GM10266 (cell line): ENCODE data around the gene CYP2S1.

Source experiments
- DNase-seq: peaks from one replicate; pipeline ENCODE4 v3.0.0; 2012; ENCODE audit errors: extremely low spot score
- CTCF ChIP-seq: IDR thresholded peaks from 2 replicates; pipeline ENCODE4 v1.5.1; 2012; ENCODE audit warnings: mild to moderate bottlenecking, low read depth; ENCODE audit not compliant: control insufficient read depth, insufficient read depth; ENCODE audit errors: missing control alignments

The CYP2S1 gene

GRCh38 chr19:41238244-41238643 is 45.2 kb downstream of the CYP2S1 start:
- DNase-seq: no peak
- TF ChIP-seq CTCF: no peak

- no peak for TF ChIP-seq CTCF
- no peak for DNase-seq
Observed at GRCh38 chr19:41239363-41239762, 46.3 kb downstream of the CYP2S1 start.

- DNase-seq: no peak
- TF ChIP-seq CTCF: no peak
Observed at GRCh38 chr19:41239961-41240574, 47.0 kb downstream of the CYP2S1 start.

GRCh38 chr19:41241859-41242258 is 48.8 kb downstream of the CYP2S1 start:
- DNase-seq: no peak
- TF ChIP-seq CTCF: no peak

- TF ChIP-seq CTCF: no peak
- no peak for DNase-seq
Observed at GRCh38 chr19:41244117-41244516, 51.1 kb downstream of the CYP2S1 start.

GRCh38 chr19:41245843-41246242 is 52.8 kb downstream of the CYP2S1 start:
- no peak for TF ChIP-seq CTCF
- DNase-seq: no peak

GRCh38 chr19:41248895-41249294 is 55.9 kb downstream of the CYP2S1 start:
- TF ChIP-seq CTCF: no peak
- DNase-seq: no peak
